Effector CD8-positive, alpha-beta T cell (primary cell): ENCODE measurements around the gene PRR23E.

Experiments
- DNase-seq: peaks from one replicate; lab custom pipeline; 2025; lab: John Stamatoyannopoulos, UW

The PRR23E gene

DNA sequence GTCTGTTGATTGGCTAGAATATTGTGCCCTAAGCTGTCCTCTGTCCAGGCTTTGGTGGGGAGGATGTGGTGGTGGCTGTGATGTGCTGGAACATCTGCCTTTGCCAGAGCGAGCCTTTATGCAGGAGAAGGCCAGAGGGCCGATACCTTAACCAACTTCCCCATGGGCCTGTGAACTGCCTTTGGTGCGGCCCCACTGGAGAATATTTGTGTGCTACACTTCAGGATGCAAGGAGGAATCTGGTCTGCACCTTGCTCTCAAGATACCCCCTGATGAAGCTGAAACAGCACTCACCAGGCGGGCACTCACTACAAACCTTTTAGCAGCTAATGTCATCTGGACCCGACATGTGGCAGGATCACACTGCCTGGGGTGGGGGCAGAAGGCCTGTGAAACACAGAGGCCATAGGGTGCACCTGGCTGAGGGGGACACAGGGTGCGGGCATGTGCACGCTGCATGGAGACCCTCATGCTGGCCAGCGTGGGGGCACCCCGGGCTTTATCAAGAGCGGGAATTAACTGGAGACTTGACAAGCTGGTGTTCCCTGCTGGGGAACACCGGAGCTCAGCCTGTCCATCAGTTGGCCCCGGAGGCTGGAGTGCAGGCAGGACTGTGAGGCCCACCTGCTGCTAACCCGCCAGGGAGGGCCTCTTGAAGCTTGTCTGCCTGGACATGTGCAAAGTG is 16.4 kb downstream of the PRR23E start:
- no peak for DNase-seq

DNA sequence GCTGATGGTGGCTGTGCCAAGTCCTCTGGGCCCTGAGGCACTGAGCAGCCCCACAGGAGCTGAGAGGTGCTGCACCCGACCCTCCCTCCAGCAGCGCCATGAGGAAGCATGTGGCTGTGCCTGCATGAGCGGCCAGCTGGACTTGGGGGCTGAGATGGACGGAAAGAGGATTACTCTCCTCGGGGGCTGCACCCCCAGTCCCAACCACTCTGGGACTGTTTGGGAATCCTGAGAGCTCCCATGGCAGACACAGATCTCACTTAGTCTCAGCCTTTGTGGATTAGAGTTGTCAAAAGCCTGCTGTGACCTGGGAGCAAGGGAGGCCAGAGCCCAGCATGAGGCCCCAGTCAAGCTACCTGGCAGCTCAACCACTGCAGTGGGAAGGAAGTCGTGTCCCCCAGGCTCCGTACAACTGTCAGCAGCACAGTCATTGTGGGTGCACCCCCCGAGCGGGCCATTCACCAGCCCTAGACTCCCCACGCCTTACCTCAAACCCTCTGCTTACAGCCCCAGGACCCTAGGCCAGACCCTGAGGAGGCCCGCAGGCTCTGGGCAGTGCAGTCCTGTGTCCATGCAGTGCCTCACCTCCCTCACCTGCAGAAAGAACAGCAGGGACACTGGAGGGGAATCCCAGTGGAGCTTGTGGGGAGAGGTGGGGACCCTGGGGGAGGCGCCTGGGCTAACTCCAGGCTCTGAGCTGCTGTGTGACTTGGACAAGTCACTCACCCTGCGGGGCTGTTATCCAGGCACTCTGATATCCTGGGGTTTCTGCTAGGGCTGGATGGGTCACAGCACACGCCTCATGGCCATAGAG is 17.1 kb downstream of the PRR23E start:
- no peak for DNase-seq

GRCh38 chr3:127210654-127210943 is 17.7 kb downstream of the PRR23E start:
- no peak for DNase-seq

- DNase-seq: no peak
Measured at GRCh38 chr3:127211118-127212060, 18.5 kb downstream of the PRR23E start.

- DNase-seq: no peak
Measured at GRCh38 chr3:127212231-127212630, 19.3 kb downstream of the PRR23E start.

DNA sequence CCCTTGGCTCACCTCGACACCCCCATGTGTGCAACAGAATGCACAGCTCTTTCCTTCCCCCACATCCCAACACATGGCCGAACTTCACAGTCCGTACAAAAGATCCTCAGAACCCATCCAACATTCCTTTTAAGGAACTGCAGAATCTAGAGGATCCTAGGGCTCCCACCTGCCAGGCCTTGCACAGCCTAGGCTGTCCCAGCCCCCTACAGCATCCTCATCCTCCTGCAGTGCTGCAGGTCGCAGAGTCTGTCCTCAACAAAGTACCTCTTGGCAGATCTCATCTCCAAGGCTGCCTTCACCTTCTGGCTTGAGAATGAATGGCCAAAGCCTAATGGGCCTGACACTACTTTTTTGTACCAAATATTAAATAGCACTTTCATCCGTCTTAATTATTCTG is 19.8 kb downstream of the PRR23E start:
- no peak for DNase-seq

GRCh38 chr3:127213381-127213918 is 20.5 kb downstream of the PRR23E start:
- no peak for DNase-seq

DNA sequence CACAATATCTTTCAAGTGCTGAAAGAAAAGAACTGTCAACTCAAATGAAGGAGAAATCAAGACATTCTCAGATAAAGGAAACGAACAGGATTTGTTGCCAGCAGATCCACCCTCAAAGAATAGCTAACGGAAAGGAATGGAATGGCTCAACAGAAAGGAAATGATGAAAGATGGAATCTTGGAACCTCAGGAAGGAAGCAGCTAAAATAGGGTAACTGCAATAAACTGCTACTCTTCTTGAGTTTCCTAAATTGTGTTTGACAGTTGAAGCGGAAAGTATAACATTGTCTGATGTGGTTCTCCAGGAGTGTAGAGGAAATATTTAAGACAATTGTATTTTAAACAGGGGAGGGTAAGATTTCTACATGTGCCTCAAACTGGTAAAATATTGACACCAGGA is 22.0 kb downstream of the PRR23E start:
- no peak for DNase-seq

DNA sequence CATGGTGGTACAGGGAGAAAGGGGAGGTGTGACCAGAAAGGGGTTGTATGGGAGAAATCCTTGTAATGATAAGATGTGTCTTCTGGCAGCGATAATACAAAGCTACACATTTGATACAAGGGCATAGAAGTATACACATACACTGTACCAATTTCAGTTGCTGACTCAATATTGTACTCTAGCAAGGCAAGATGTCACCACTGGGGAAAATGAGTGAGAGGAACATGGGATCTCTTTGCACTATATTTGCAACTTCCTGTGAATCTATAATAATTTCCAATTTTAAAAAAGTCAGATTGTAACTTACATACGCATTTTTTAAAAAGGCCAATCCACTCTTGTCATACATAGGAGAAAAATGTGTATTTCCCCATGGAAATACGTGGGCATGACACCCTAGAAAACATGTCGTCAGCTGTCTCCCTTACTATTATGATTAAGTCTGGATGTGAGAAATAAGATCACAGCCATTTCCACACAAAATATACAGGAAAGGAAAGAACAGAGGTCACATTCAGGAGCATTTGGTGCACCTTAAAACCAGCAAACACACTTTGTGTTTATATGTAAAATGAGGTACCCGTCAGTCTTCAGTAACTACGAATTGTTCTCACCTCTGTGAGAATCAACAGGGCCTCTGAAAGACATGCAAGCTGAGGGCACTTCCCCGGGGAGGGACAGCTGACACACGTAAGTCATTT is 22.9 kb downstream of the PRR23E start:
- no peak for DNase-seq

- no peak for DNase-seq
Measured at GRCh38 chr3:127216415-127217261, 23.7 kb downstream of the PRR23E start.

- no peak for DNase-seq
Measured at GRCh38 chr3:127217596-127218453, 24.9 kb downstream of the PRR23E start.

DNA sequence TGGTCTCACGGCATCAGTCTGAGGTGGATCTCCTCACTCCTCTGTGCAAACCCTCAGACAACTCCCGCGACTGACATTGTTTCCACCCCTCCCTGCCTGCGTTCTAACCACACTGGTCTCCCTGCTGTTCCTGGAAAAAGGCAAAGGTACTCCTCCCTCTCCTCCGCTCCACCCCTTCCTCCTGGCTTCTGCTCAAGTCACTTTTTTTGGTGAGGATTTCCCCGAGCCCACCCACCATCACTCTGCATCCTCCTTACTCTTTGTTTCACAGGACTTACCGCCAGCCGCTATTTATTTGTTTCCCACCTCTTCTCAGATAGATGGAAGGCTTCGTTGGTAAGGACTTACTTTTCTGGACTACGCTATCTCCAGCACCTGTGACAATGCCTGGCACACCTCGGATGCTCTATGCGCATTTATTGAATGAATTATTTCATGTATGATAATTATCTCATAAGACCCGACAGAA is 25.6 kb downstream of the PRR23E start:
- DNase-seq: no peak

DNA sequence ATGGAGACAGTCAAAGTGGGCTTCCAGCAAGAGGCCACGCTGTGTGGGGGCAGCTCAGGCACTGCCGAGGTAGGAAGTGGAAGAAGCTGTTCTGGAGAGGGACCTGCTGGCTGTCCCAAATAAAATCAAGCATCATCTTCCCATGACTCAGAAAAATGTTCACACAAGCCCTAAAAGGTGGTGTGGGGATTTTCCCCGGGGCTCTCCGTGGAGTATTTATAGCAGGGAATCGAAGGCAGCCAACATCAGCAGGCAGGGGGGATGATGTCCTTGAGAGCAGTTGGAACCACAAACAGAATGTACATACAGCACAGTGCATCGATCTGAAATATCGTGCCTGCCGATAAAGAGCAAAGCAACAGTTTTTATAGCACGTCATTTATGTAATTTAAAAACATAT is 27.6 kb downstream of the PRR23E start:
- DNase-seq: no peak

DNA sequence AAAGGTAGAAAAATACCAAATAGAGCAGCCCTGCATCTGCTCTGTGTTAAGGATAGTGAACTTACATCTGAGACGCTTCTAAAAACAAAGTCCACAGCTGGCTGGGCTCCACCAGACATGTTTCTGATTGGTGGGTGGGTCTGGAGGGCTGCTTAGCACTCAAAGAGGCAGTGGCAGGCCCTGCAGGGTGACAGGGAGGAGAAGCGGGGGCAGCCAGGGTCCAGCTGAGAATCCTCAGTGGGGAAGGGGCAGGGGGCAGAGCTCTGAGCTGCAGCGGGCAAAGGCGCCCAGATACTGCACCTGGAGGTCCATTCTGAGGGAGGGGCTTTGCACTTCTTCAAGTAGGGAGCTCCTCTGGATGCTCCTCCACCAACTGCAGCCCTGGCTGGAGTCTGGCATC is 28.1 kb downstream of the PRR23E start:
- no peak for DNase-seq

GRCh38 chr3:127221446-127222035 is 28.6 kb downstream of the PRR23E start:
- no peak for DNase-seq

GRCh38 chr3:127222163-127222562 is 29.2 kb downstream of the PRR23E start:
- no peak for DNase-seq

DNA sequence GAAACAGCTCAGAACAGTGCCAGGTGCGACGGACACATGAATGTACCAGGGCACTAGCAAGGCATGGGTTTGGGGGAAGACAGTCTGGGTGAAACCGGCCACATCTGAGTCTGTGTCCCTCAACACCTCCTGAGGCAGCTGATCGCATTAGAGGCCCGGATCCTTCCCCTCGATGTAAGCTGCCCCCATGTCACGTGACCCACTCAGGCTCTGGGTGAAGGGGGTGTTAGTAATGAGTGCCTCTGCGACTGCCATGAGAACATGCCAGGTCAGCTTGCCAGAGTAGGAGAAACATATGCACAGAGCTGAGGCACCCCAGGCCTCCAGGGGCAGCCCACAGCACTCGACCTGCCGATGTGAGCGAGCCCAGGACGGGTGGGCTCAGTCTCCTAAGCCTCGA is 29.7 kb downstream of the PRR23E start:
- no peak for DNase-seq

DNA sequence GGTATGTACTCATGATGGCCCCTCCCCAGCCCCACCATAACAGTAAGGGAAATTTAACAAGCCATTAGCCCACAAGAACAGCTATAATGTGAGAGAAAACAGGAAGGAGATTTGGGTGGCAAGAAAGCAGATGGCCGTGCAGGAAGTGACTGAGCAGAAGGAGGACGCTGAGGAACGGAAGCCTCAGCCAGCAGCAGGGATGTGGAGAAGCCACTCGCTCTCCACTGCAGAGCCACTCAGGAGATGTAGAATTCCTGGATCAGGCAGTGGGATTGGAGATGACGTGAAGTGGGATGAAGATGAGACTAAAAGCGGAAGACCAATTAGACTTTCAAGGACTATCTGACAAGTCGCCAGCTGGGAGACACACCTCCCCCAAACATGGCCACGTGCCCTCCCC is 31.2 kb downstream of the PRR23E start:
- no peak for DNase-seq

GRCh38 chr3:127226457-127226856 is 33.5 kb downstream of the PRR23E start:
- no peak for DNase-seq
